ENCODE results near the gene FZD1.

GRCh38 chr7:91233212-91233611 is 31.0 kb upstream of the FZD1 start:
- no peak for TF ChIP-seq CTCF (IDR thresholded peaks at IDR 0.05; ENCODE audit: borderline replicate concordance, extremely low read depth, low read length, poor library complexity, severe bottlenecking)
- no peak for TF ChIP-seq EZH2 (IDR thresholded peaks at IDR 0.05; ENCODE audit: borderline replicate concordance, low read depth, low read length, severe bottlenecking)
